HepG2 (cell line): ENCODE data around the gene ZNF559. TPM values are rescaled to one million over a fixed set of nuclear protein-coding genes. Genes with fewer than 3 reads are reported as not detected.
"Not testable (repeated sequence)": the region's sequence is repeated elsewhere in the genome, so short reads cannot be mapped to it uniquely, and the experiment has no call there.

Experiments
- ATAC-seq: fragments of 200-7000 bp; cut with Tn5 transposase; 3 replicates; pipeline ENCODE4 v1.9.1; 2020; ENCODE audit warnings: mild to moderate bottlenecking, moderate library complexity
- BruUV-seq: library from RNA; stranded (reverse); fragments of 400-500 nt; replicated peaks from 2 replicates; lab custom pipeline; 2021; lab: Mats Ljungman, UMichigan
- CTCF ChIA-PET: fragments of 300-600 bp; formaldehyde crosslinking; extraction: SDS; loops from one replicate; lab custom pipeline; 2021; ENCODE audit warnings: low total read pairs, inconsistent platforms, low intra/inter-chr PET ratio; lab: Yijun Ruan, JAX
- POLR2A ChIA-PET: fragments of 350-600 bp; sonication (Branson Sonifier 250); formaldehyde crosslinking; loops from one replicate; lab custom pipeline; 2020; ENCODE audit warnings: antibody characterized with exemption, inconsistent platforms; lab: Yijun Ruan, JAX
- DNase-seq: peaks from one replicate; pipeline ENCODE4 v3.0.0-alpha.2; 2015; ENCODE audit warnings: low spot score
- FAIRE-seq: peaks from 3 replicates; lab custom pipeline; 2011; peaks lifted over from hg19 to GRCh38; lab: Jason Lieb, UNC
- H2AFZ ChIP-seq: one replicate; pipeline ENCODE4 v1.6.1; 2011; ENCODE audit warnings: low read length, inconsistent platforms
- H3K27ac ChIP-seq: fragments of 300-600 bp; 3 replicates; pipeline ENCODE4 v1.8.0; 2011; ENCODE audit warnings: mixed run types, mild to moderate bottlenecking, mixed read lengths, low read length, inconsistent platforms; ENCODE audit not compliant: insufficient read depth; ENCODE audit errors: extremely low read length
- H3K27me3 ChIP-seq, 2 experiments: fragments of 200-600 bp in 1 of 2; 2 replicates in 1 of 2; 3 replicates in 1 of 2; pipeline versions ENCODE4 v1.6.0 to v1.8.0; 2011; ENCODE audit warnings: low read length in 2 of 2, mild to moderate bottlenecking in 2 of 2, moderate library complexity in 2 of 2, inconsistent platforms in 1 of 2; ENCODE audit not compliant: insufficient read depth in 2 of 2, control insufficient read depth in 1 of 2
- H3K36me3 ChIP-seq, 2 experiments: fragments of 200-600 bp in 1 of 2; replicated peaks in 1 of 2; 2 replicates in 1 of 2; 3 replicates in 1 of 2; pipeline versions ENCODE4 v1.5.1 to v1.8.0; 2011; ENCODE audit warnings: low read length in 2 of 2, inconsistent platforms in 1 of 2; ENCODE audit not compliant: insufficient read depth in 2 of 2, control insufficient read depth in 1 of 2
- H3K4me1 ChIP-seq: 2 replicates; pipeline ENCODE4 v1.5.1; 2012; ENCODE audit warnings: low read length, inconsistent platforms; ENCODE audit not compliant: insufficient read depth
- H3K4me2 ChIP-seq: 2 replicates; pipeline ENCODE4 v1.6.0; 2011; ENCODE audit warnings: low read depth, low read length, inconsistent platforms
- H3K4me3 ChIP-seq, 3 experiments: fragments of 200-600 bp in 1 of 3; sonication (generic), shearing (Covaris generic) in 1 of 3; replicated peaks in 1 of 3; 2 replicates each; pipeline ENCODE4 v1.5.1; 2011 to 2016; ENCODE audit warnings: low read length in 3 of 3, inconsistent platforms in 2 of 3, low read depth in 2 of 3, mild to moderate bottlenecking in 2 of 3, control low read depth in 1 of 3, mixed read lengths in 1 of 3; ENCODE audit not compliant: insufficient read depth in 1 of 3
- H3K79me2 ChIP-seq: one replicate; pipeline ENCODE4 v1.6.1; 2011; ENCODE audit warnings: low read length, inconsistent platforms; ENCODE audit not compliant: insufficient read depth
- H3K9ac ChIP-seq: 2 replicates; pipeline ENCODE4 v1.6.0; 2011; ENCODE audit warnings: mild to moderate bottlenecking, low read depth, low read length, inconsistent platforms; ENCODE audit not compliant: insufficient read depth
- H3K9me3 ChIP-seq: 2 replicates; pipeline ENCODE4 v1.5.1; 2012; ENCODE audit warnings: mild to moderate bottlenecking, low read length
- H4K20me1 ChIP-seq: 2 replicates; pipeline ENCODE4 v1.6.0; 2011; ENCODE audit warnings: inconsistent platforms, mild to moderate bottlenecking, low read length, moderate library complexity; ENCODE audit not compliant: insufficient read depth
- ATRX ChIP-seq: sonication (generic); formaldehyde crosslinking; IDR thresholded peaks from 2 replicates; pipeline ENCODE4 v1.4.0; 2020; ENCODE audit warnings: missing genetic modification reagents, borderline replicate concordance
- HNRNPK ChIP-seq: fragments of 200-400 bp; formaldehyde crosslinking; IDR thresholded peaks from 2 replicates; pipeline ENCODE4 v1.6.1; 2018; ENCODE audit warnings: low read length, low read depth, moderate library complexity, mild to moderate bottlenecking; ENCODE audit not compliant: poor library complexity, severe bottlenecking
- NRL ChIP-seq: sonication (generic); formaldehyde crosslinking; IDR thresholded peaks from 2 replicates; pipeline ENCODE4 v1.5.0; 2020; ENCODE audit warnings: missing genetic modification reagents, mild to moderate bottlenecking, moderate library complexity, borderline replicate concordance
- SRSF4 ChIP-seq: fragments of 200-400 bp; formaldehyde crosslinking; IDR thresholded peaks from one replicate; pipeline ENCODE4 v1.6.1; 2018; ENCODE audit warnings: mild to moderate bottlenecking, low read depth, low read length, moderate library complexity; ENCODE audit not compliant: poor library complexity, severe bottlenecking
- ZBTB7A ChIP-seq: sonication (generic); formaldehyde crosslinking; IDR thresholded peaks from 2 replicates; pipeline ENCODE4 v1.8.0; 2022; ENCODE audit warnings: mild to moderate bottlenecking, missing genetic modification reagents
- ZNF562 ChIP-seq: sonication (generic); formaldehyde crosslinking; IDR thresholded peaks from 2 replicates; pipeline ENCODE4 v1.8.0; 2022; ENCODE audit warnings: missing genetic modification reagents, borderline replicate concordance
- ZNF709 ChIP-seq: sonication (generic); formaldehyde crosslinking; IDR thresholded peaks from 2 replicates; pipeline ENCODE4 v1.5.0; 2020; ENCODE audit warnings: mild to moderate bottlenecking, missing genetic modification reagents
- WGBS: methylation state at CpG from one replicate; pipeline ENCODE4 v1.1.6; 2017; ENCODE audit warnings: low lambda C conversion rate; 5-methylcytosine and 5-hydroxymethylcytosine counted together
- in situ Hi-C: cut with HindIII; loops from 2 replicates; pipeline ENCODE4 v1.10.0; 2017; ENCODE audit warnings: low pct_unique_long_range_greater_than_20kb; ENCODE audit not compliant: extremely low pct_ligation_motif_present
- intact Hi-C: fragments of 100-400 bp; cut with micrococcal nuclease; formaldehyde crosslinking; loops from one replicate; pipeline ENCODE4 v1.10.0; 2022; ENCODE audit not compliant: unreplicated experiment
- polyA plus RNA-seq, 8 experiments: library from polyadenylated mRNA; depleted of rRNA in 3 of 8; stranded (reverse) in 7 of 8; unstranded in 1 of 8; fragments of >200 nt; fragmentation: Illumina TruSeq in 4 of 8; extraction: Trizol in 4 of 8; gene quantifications; 2 replicates each; pipeline versions ENCODE4 v1.2.1 to v1.2.3, GENCODE V29; 2011 to 2016; ENCODE audit warnings: low read depth in 4 of 8, missing spikeins in 1 of 8, mixed read lengths in 1 of 8; ENCODE audit not compliant: insufficient read depth in 1 of 8
- total RNA-seq, 5 experiments: library from RNA; depleted of rRNA; stranded (reverse); fragments of >200 nt; fragmentation: Illumina TruSeq; extraction: Trizol; gene quantifications; 2 replicates each; pipeline ENCODE4 v1.2.3, GENCODE V29; 2016; ENCODE audit warnings: low read depth in 1 of 5

ZNF559 gene
- total and polyA plus RNA-seq, 2 of the 13 experiments (the other 11 are each of a cell fraction or from before 2014, with no cell fraction given): 6.3 to 9.8 TPM

DNA sequence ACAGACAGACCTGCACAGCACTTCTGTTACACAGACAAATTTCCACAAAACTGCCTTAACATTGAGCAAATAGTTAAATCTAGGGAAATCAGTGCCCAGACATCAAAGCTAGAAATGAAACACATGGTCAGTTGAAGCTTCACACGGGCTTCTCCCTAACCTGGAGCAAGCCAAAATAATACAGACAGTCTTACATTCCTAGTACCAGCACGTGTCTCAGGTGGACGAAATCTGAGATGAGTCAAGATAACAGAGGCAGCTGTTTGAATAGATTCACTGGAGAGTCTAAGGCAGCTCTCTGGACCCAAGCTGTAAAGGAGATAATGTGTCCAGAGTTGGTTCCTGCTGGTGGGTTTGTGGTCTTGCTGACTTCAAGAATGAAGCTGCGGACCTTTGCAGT is 10.2 kb upstream of the ZNF559 start:
- H3K36me3 ChIP-seq: no peaks in the 10 kb centered on the region
- no peak for TF ChIP-seq NRL
- TF ChIP-seq ZNF562 (CRISPR knock-in tag): no peak
- TF ChIP-seq ATRX (CRISPR knock-in tag): no peak
- no peak for TF ChIP-seq ZBTB7A (CRISPR knock-in tag)
- DNase-seq: no peak
- CTCF ChIA-PET: no interaction called here
- H3K9ac ChIP-seq: no peak overlapping the region
- peaks cover 6% of the 10 kb centered on the region; the same call in 1 of the 2 replicates for H3K4me1 ChIP-seq
- no TSS peak for BruUV-seq
- H3K27me3 ChIP-seq: no peaks in the 10 kb centered on the region
- peaks cover under 1% of the 10 kb centered on the region for H3K79me2 ChIP-seq
- FAIRE-seq: no peak
- H3K4me2 ChIP-seq: no peak overlapping the region
- WGBS: 21% methylated on average over 4 of the region's 4 CpGs
- intact Hi-C loops: loop anchor here (5.0 to 10.0 kb wide), 2 partner anchors 274 to 481 kb away; no protein-coding TSS in a partner anchor
- no peak overlapping the region for H2AFZ ChIP-seq
- no peak overlapping the region for H3K27ac ChIP-seq
- no peak overlapping the region for H3K4me3 ChIP-seq
- H3K9me3 ChIP-seq: 0 out of 2 replicates have a peak, but pooled peaks cover 15% of the 10 kb centered on the region
- no peaks in the 10 kb centered on the region for H4K20me1 ChIP-seq
- in situ Hi-C loops: loop anchor here (5.0 kb wide), 1 partner anchor 484 kb away; no protein-coding TSS in a partner anchor
- no peak for ATAC-seq
- POLR2A ChIA-PET: no interaction called here

DNA sequence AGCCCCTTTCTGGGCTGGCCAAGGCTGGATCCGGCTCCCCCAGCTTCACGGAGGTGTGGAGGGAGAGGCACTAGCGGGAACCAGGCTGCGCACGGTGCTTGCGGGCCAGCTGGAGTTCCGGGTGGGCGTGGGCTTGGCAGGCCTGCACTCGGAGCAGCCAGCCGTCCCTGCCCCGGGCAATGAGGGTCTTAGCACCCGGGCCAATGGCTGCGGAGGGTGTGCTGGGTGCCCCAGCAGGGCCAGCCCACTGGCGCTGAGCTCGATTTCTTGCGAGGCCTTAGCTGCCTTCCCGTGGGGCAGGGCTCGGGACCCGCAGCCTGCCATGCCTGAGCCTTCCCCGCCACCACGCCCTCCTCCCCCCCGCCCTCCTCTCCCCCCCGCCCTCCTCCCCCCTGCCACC is 2.6 kb upstream of the ZNF559 start:
- in situ Hi-C loops (no loop called here), intact Hi-C loops (no loop called here)
- H3K79me2 ChIP-seq: no peaks in the 10 kb centered on the region
- CTCF ChIA-PET: no interaction called here
- H4K20me1 ChIP-seq: no peaks in the 10 kb centered on the region
- H3K4me1 ChIP-seq: 0 out of 2 replicates have a peak, but pooled peaks cover 10% of the 10 kb centered on the region
- H3K27me3 ChIP-seq: no peaks in the 10 kb centered on the region
- ATAC-seq (no peak), FAIRE-seq (no peak)
- H3K9ac ChIP-seq: no peak overlapping the region
- POLR2A ChIA-PET: no interaction called here
- H3K4me3 ChIP-seq: no peak overlapping the region
- peaks cover 15% of the 10 kb centered on the region; the same call in 1 of the 2 replicates for H3K9me3 ChIP-seq
- H3K4me2 ChIP-seq: no peak overlapping the region
- no peak overlapping the region for H2AFZ ChIP-seq
- TF ChIP-seq HNRNPK (peak; percentile 39), ZNF709 (CRISPR knock-in tag) (no peak), SRSF4 (no peak)
- TF ChIP-seq, all 625 proteins: peak for 1
- no peak overlapping the region for H3K27ac ChIP-seq
- WGBS: 84% methylated on average over 4 of the region's 23 CpGs
- BruUV-seq: no TSS peak
- no peaks in the 10 kb centered on the region for H3K36me3 ChIP-seq
- DNase-seq: no peak

GRCh38 chr19:9321756-9322155 is 2.2 kb upstream of the ZNF559 start:
- H3K36me3 ChIP-seq, in situ Hi-C loops: not testable (repeated sequence)
- 84% methylated on average over 14 of the region's 14 CpGs for WGBS

More at GRCh38 chr19:9321756-9322155, 2.2 kb upstream of the ZNF559 start:
- DNase-seq, H3K4me2 ChIP-seq, H3K79me2 ChIP-seq, H3K4me3 ChIP-seq, CTCF ChIA-PET, BruUV-seq, H4K20me1 ChIP-seq, H3K27ac ChIP-seq, H3K27me3 ChIP-seq, H3K4me1 ChIP-seq, ATAC-seq, intact Hi-C loops, H2AFZ ChIP-seq, FAIRE-seq, H3K9ac ChIP-seq, POLR2A ChIA-PET: not testable (repeated sequence)
- peaks cover 11% of the 10 kb centered on the region; the same call in 1 of the 2 replicates for H3K9me3 ChIP-seq
